Mucosa of descending colon (tissue), 3 donors: Measurements from ENCODE around the gene PDHX. TPM values are rescaled to one million over a fixed set of nuclear protein-coding genes. Genes with fewer than 3 reads are reported as not detected.

Source experiments
- ATAC-seq: fragments of 200-7000 bp; cut with Tn5 transposase; one replicate; pipeline ENCODE4 v1.9.1; 2020; ENCODE audit warnings: mild to moderate bottlenecking, moderate library complexity
- DNase-seq, 3 donors: peaks; one replicate each; pipeline ENCODE4 v3.0.0-alpha.2; 2020
- H3K36me3 ChIP-seq: fragments of 200-600 bp; one replicate; pipeline ENCODE4 v1.8.0; 2021; ENCODE audit warnings: low read depth, mild to moderate bottlenecking
- H3K4me1 ChIP-seq: fragments of 200-600 bp; one replicate; pipeline ENCODE4 v1.8.0; 2021; ENCODE audit warnings: low read depth, mild to moderate bottlenecking
- H3K4me3 ChIP-seq: fragments of 200-600 bp; one replicate; pipeline ENCODE4 v1.8.0; 2021; ENCODE audit warnings: mild to moderate bottlenecking
- H3K9me3 ChIP-seq: fragments of 200-600 bp; one replicate; pipeline ENCODE4 v1.8.0; 2021; ENCODE audit warnings: mild to moderate bottlenecking
- intact Hi-C, 2 donors: fragments of 100-400 bp; cut with DNase I in 1 of 2; cut with micrococcal nuclease in 1 of 2; formaldehyde crosslinking; loops; one replicate each; pipeline versions ENCODE4 v1.11.0 to v1.11.1; 2022; cut with DNase I, micrococcal nuclease
- long read RNA-seq, 2 donors: library from polyadenylated mRNA; unstranded; transcript quantifications; one replicate each; pipeline ENCODE4 v2.0.0, GENCODE V29; 2019 to 2021
- total RNA-seq, 3 donors: library from RNA; stranded (reverse); fragmentation: NEBNext Ultra II Directional in 2 of 3; extraction: Animal tissue kit (Norgen Biotek cat#: 25700) in 2 of 3; gene quantifications; one replicate each; pipeline versions ENCODE4 v1.2.1 to v1.2.4, GENCODE V29; 2021 to 2023
- TF ChIP-seq, protein P1 (sequence below): fragments of 200-600 bp; IDR thresholded peaks from one replicate; pipeline ENCODE4 v1.8.0; 2022; ENCODE audit warnings: antibody characterized with exemption, mild to moderate bottlenecking
- donor health status: DM: no; HTN: no; CAD: no; lungs with moderate emphysema.
- donor health status: DM: no; HTN: no; CAD: no.
- donor health status: DM: no; HTN: yes; CAD: no.

The PDHX gene
- total RNA-seq = 10 to 100 TPM; 39.4 to 44.3 (median 42.1) TPM
- long read RNA-seq, donor 1, transcript PDHX-201 (11 exons, 2,389 nt) = major isoform, 25 of 36 reads
- long read RNA-seq, donor 1, partial matches to known transcripts = 8 of 36 reads
- long read RNA-seq, donor 1, other reads (novel, unspliced or antisense) = 3 of 36 reads
- long read RNA-seq, donor 2, transcript PDHX-201 (11 exons, 2,389 nt) = major isoform, 29 of 33 reads
- long read RNA-seq, donor 2, partial matches to known transcripts = 1 of 33 reads
- long read RNA-seq, donor 2, other reads (novel, unspliced or antisense) = 3 of 33 reads

DNA sequence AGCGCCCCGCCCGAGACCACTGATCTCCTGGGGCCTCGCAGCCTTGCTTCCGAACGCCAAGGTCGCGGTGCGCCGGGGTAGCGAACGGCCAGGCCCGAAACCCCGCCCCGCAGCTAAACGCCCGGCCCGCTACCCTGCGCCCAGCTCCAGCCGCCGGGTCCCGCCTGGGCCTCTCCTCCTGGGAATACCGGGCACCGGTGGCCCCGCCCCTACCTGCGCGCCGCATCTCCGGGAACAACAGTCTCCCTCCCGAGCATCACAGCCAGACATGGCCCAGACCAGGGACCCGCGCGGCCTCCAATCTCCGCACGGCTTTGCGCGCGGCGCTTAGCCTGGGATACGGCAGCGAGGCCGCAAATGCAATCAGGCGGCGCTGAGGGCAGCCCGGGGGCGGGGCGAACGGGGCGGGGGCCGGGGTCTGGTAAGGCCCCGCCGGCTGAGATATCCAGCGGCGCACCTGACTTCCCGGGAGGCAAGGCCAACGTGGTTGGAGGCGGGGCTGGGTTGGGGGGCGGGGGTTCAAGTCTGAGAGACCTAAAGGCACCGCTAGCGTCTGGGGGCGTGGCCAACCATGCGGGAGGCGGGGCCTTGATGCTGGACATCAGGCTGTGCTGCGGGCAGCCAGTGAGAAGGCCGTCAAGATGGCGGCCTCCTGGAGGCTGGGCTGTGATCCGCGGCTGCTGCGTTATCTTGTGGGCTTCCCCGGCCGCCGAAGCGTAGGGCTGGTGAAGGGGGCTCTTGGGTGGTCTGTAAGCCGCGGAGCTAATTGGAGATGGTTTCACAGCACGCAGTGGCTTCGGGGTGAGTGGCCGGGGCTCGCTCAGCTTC lies at the start of gene PDHX, which contains the start of gene APIP:
Gene PDHX (plus strand): TSS at position 604 of the 828 bp plus-strand sequence. CDS start 38 bp downstream, at position 642.
Gene APIP (minus strand): TSS at position 365 of the 828 bp plus-strand sequence. CDS start 95 bp downstream, at position 270.
- TF ChIP-seq, protein P1, sequence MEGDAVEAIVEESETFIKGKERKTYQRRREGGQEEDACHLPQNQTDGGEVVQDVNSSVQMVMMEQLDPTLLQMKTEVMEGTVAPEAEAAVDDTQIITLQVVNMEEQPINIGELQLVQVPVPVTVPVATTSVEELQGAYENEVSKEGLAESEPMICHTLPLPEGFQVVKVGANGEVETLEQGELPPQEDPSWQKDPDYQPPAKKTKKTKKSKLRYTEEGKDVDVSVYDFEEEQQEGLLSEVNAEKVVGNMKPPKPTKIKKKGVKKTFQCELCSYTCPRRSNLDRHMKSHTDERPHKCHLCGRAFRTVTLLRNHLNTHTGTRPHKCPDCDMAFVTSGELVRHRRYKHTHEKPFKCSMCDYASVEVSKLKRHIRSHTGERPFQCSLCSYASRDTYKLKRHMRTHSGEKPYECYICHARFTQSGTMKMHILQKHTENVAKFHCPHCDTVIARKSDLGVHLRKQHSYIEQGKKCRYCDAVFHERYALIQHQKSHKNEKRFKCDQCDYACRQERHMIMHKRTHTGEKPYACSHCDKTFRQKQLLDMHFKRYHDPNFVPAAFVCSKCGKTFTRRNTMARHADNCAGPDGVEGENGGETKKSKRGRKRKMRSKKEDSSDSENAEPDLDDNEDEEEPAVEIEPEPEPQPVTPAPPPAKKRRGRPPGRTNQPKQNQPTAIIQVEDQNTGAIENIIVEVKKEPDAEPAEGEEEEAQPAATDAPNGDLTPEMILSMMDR = no peak
- H3K36me3 ChIP-seq = no peaks in the 10 kb centered on the region
- DNase-seq (peak; percentile 99 to 100 (median 100)), ATAC-seq (peak; percentile 96)
- peak within 1 kb of the TSS; percentile 50 for H3K4me3 ChIP-seq
- H3K9me3 ChIP-seq = no peaks in the 10 kb centered on the region
- intact Hi-C loops = no loop called here
- H3K4me1 ChIP-seq = peaks cover 15% of the 10 kb centered on the region

DNA sequence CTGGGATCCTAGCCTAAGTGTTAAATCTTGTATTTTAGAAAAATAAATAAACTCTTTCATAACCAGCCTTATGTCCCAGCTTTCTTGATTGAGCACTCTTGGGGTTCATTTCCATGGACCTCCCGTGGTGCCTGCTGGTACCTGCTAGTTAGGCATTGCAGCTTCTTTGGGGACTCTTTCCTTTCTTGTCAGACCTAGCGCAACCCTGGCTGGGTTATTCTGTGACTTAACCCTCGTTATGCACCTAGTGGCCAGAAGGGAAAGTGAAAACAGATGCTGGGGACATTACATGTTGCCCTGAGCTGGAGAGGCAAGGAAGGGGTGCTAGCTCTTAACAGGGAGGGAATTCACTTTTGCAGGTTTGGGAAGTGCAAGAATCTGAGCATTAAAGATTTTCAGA lies 47.0 kb upstream of the PDHX start:
- no peak overlapping the region for H3K4me3 ChIP-seq
- H3K4me1 ChIP-seq = peaks cover 3% of the 10 kb centered on the region
- ATAC-seq = no peak
- no peaks in the 10 kb centered on the region for H3K36me3 ChIP-seq
- intact Hi-C loops = no loop called here
- H3K9me3 ChIP-seq = no peaks in the 10 kb centered on the region
- TF ChIP-seq, protein P1 = no peak
- DNase-seq = no peak

DNA sequence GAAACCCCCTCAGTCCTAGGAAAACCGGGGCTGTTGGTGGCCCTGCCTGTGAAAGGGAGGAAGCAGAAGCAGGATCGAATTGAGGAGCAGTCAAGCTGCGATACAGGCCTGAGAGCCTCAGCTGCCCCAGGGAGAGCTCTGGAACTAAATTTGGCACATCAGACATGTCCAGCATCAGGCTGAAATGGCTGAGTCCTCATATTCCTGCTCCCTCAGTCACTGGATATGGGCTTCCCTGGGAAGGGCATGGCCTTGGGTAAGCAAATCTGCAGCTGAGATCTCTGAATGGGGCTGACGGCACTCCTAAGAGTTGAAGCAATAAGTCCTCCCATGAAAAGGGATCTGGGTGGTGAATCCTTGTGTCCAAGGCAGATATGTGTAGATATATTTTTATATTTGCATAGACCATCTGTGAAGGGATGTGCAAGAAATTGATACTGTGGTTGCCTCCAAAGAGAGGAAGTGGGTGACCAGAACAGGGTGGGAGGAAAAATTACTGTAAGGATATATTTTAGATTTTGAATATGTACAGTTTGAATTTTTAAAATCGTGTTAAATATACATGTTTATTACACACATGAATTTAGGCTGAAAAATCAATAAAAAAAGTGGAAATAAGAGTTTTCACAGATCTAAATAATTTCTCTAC lies 45.7 kb upstream of the PDHX start:
- Histone ChIP-seq H3K9me3 (no peaks in the 10 kb centered on the region), H3K4me3 (no peak overlapping the region), H3K4me1 (no peaks in the 10 kb centered on the region), H3K36me3 (no peaks in the 10 kb centered on the region)
- TF ChIP-seq, protein P1 = no peak
- DNase-seq (no peak), ATAC-seq (no peak)
- intact Hi-C loops = no loop called here

DNA sequence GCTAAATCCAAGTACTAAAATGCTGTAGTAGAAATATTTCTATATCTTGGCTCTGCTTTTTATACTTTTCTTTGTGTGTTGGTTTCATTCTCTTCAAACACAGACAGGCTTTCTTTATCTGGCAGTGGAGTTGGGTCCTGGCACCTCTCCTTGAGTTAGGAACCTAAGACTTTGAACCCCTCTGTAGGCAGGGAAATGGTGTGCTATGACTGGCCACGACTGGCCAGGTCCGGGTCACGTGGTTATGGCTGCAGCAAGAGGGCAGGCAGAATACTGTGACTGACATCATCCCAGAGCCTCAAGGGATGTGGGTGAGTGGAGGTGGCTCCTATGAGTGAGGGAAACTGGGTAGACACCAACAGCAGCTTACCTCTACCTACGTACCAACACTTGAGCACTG lies 42.2 kb upstream of the PDHX start:
- TF ChIP-seq, protein P1 = no peak
- Histone ChIP-seq H3K4me3 (no peak overlapping the region), H3K9me3 (no peaks in the 10 kb centered on the region), H3K36me3 (no peaks in the 10 kb centered on the region), H3K4me1 (no peaks in the 10 kb centered on the region)
- ATAC-seq (no peak), DNase-seq (no peak)
- intact Hi-C loops = no loop called here

DNA sequence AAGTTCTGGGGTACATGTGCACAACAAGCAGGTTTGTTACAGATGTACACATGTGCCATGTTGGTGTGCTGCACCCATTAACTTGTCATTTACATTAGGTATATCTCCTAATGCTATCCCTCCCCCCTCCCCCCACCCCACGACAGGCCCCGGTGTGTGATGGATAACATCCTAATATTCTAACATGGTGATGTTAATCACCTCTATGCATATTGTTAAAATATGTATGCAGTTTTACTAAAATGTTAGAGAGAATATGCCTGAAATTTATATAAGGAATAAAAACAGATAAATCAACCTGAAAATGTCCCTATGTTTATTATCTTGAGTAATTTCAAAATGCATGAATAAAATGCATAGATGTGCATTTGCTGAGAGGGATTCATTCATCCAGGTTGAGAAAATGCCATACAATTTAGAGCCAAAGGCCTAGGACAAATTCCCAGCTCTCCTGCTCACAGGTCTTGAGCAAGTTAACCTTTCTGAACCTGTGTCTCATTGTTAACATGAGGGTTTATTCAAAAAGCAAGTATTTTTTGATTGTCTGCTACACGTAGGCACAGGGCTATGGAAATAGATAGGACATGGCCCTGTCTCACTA lies 38.9 kb upstream of the PDHX start:
- DNase-seq = no peak
- no peak for ATAC-seq
- no peaks in the 10 kb centered on the region for H3K9me3 ChIP-seq
- H3K4me3 ChIP-seq = no peak overlapping the region
- TF ChIP-seq, protein P1 = no peak
- intact Hi-C loops = no loop called here
- no peaks in the 10 kb centered on the region for H3K4me1 ChIP-seq
- H3K36me3 ChIP-seq = no peaks in the 10 kb centered on the region
